Mesenchymal stem cell (in vitro differentiated cells and primary cell): ENCODE results near the gene RALGPS1.

Experiments
- DNase-seq: peaks from one replicate; pipeline ENCODE4 v3.0.0-alpha.2; 2013
- H2AFZ ChIP-seq: one replicate; pipeline ENCODE4 v1.6.1; 2013; ENCODE audit warnings: low read depth, mild to moderate bottlenecking, control low read depth, inconsistent platforms, low read length, moderate library complexity
- H2AK5ac ChIP-seq: 2 replicates; pipeline ENCODE4 v1.6.1; 2013; ENCODE audit warnings: low read length, moderate library complexity, mild to moderate bottlenecking, inconsistent platforms; ENCODE audit not compliant: severe bottlenecking
- H2BK120ac ChIP-seq: one replicate; pipeline ENCODE4 v1.6.1; 2013; ENCODE audit warnings: low read depth, mild to moderate bottlenecking, inconsistent platforms, low read length, moderate library complexity
- H2BK12ac ChIP-seq, 2 experiments: one replicate each; pipeline ENCODE4 v1.6.1; 2013; ENCODE audit warnings: inconsistent platforms in 2 of 2, low read length in 2 of 2, mild to moderate bottlenecking in 2 of 2, moderate library complexity in 2 of 2, control low read depth in 1 of 2
- H2BK15ac ChIP-seq: one replicate; pipeline ENCODE4 v1.6.1; 2013; ENCODE audit warnings: mild to moderate bottlenecking, low read depth, inconsistent platforms; ENCODE audit not compliant: poor library complexity, severe bottlenecking
- H2BK5ac ChIP-seq: 2 replicates; pipeline ENCODE4 v1.6.1; 2013; ENCODE audit warnings: low read depth, mild to moderate bottlenecking, low read length, control low read depth, inconsistent platforms; ENCODE audit not compliant: poor library complexity, severe bottlenecking
- H3K14ac ChIP-seq, 2 experiments: one replicate each; pipeline ENCODE4 v1.6.1; 2013; ENCODE audit warnings: inconsistent platforms in 2 of 2, low read length in 2 of 2, control low read depth in 1 of 2, mild to moderate bottlenecking in 1 of 2, moderate library complexity in 1 of 2
- H3K18ac ChIP-seq, 2 experiments: one replicate each; pipeline ENCODE4 v1.6.1; 2013; ENCODE audit warnings: inconsistent platforms in 2 of 2, low read length in 2 of 2, control low read depth in 1 of 2, low read depth in 1 of 2, mild to moderate bottlenecking in 1 of 2
- H3K23ac ChIP-seq, 2 experiments: one replicate each; pipeline ENCODE4 v1.6.1; 2013; ENCODE audit warnings: inconsistent platforms in 2 of 2, low read length in 2 of 2, mild to moderate bottlenecking in 2 of 2, moderate library complexity in 2 of 2, control low read depth in 1 of 2
- H3K27ac ChIP-seq: 2 replicates; pipeline ENCODE4 v1.5.1; 2013; ENCODE audit warnings: mild to moderate bottlenecking, moderate library complexity, low read length, control low read depth, inconsistent platforms; ENCODE audit not compliant: poor library complexity, severe bottlenecking
- H3K27me3 ChIP-seq, 2 experiments: 2 replicates each; pipeline versions ENCODE4 v1.6.1 to v1.7.0; 2013; ENCODE audit warnings: low read length in 2 of 2, mild to moderate bottlenecking in 2 of 2, moderate library complexity in 2 of 2, control low read depth in 1 of 2, inconsistent platforms in 1 of 2; ENCODE audit not compliant: control insufficient read depth in 1 of 2, insufficient read depth in 1 of 2
- H3K36me3 ChIP-seq, 2 experiments: 2 replicates each; pipeline versions ENCODE4 v1.6.1 to v1.7.0; 2013; ENCODE audit warnings: low read length in 2 of 2, control low read depth in 1 of 2, inconsistent platforms in 1 of 2, low read depth in 1 of 2, mild to moderate bottlenecking in 1 of 2; ENCODE audit not compliant: insufficient read depth in 2 of 2, control insufficient read depth in 1 of 2
- H3K4ac ChIP-seq, 2 experiments: one replicate each; pipeline ENCODE4 v1.6.1; 2013; ENCODE audit warnings: inconsistent platforms in 2 of 2, low read length in 2 of 2, mild to moderate bottlenecking in 2 of 2, moderate library complexity in 2 of 2, control low read depth in 1 of 2, low read depth in 1 of 2
- H3K4me1 ChIP-seq: 2 replicates; pipeline ENCODE4 v1.6.1; 2013; ENCODE audit warnings: low read depth, low read length, control low read depth; ENCODE audit not compliant: control insufficient read depth, insufficient read depth
- H3K4me2 ChIP-seq: 2 replicates; pipeline ENCODE4 v1.6.1; 2013; ENCODE audit warnings: low read length, mild to moderate bottlenecking, inconsistent platforms; ENCODE audit not compliant: poor library complexity, severe bottlenecking
- H3K4me3 ChIP-seq, 2 experiments: 2 replicates each; pipeline versions ENCODE4 v1.5.1 to v1.7.0; 2013; ENCODE audit warnings: low read length in 2 of 2, mild to moderate bottlenecking in 2 of 2, control low read depth in 1 of 2, low read depth in 1 of 2; ENCODE audit not compliant: insufficient read depth in 1 of 2
- H3K79me1 ChIP-seq: replicated peaks from 2 replicates; pipeline ENCODE4 v1.6.1; 2013; ENCODE audit warnings: mild to moderate bottlenecking, control low read depth, low read length, inconsistent platforms; ENCODE audit not compliant: poor library complexity, severe bottlenecking
- H3K9ac ChIP-seq: 2 replicates; pipeline ENCODE4 v1.7.0; 2013; ENCODE audit warnings: mild to moderate bottlenecking, low read length, moderate library complexity
- H3K9me3 ChIP-seq: 2 replicates; pipeline ENCODE4 v1.7.0; 2013; ENCODE audit warnings: mild to moderate bottlenecking, low read length; ENCODE audit not compliant: control insufficient read depth
- H4K8ac ChIP-seq: one replicate; pipeline ENCODE4 v1.6.1; 2013; ENCODE audit warnings: inconsistent platforms, mild to moderate bottlenecking, low read length, moderate library complexity
- H4K91ac ChIP-seq: one replicate; pipeline ENCODE4 v1.6.1; 2013; ENCODE audit warnings: mild to moderate bottlenecking, low read length, inconsistent platforms
- WGBS: methylation state at CpG from one replicate; pipeline ENCODE4 v1.1.7; 2013; ENCODE audit warnings: mixed read lengths; 5-methylcytosine and 5-hydroxymethylcytosine counted together

RALGPS1 gene

GRCh38 chr9:126906091-126906490, 8.5 kb upstream of the RALGPS1 start:
- no peak overlapping the region for H3K4ac ChIP-seq
- H3K18ac ChIP-seq: no peak overlapping the region
- H3K36me3 ChIP-seq: no peaks in the 10 kb centered on the region
- H2BK5ac ChIP-seq: no peak overlapping the region
- no peak overlapping the region for H3K4me2 ChIP-seq
- no peak overlapping the region for H3K27ac ChIP-seq
- 92% methylated on average over 6 of the region's 6 CpGs for WGBS
- DNase-seq: no peak
- H2AK5ac ChIP-seq: no peak overlapping the region
- no peak overlapping the region for H3K14ac ChIP-seq
- no peak overlapping the region for H2BK12ac ChIP-seq
- no peaks in the 10 kb centered on the region for H3K79me1 ChIP-seq
- H4K8ac ChIP-seq: no peak overlapping the region
- H3K9ac ChIP-seq: no peak overlapping the region
- no peaks in the 10 kb centered on the region for H3K4me1 ChIP-seq
- peaks cover 30 to 47% of the 10 kb centered on the region in 2 experiments for H3K27me3 ChIP-seq
- no peak overlapping the region for H4K91ac ChIP-seq
- no peak overlapping the region for H2BK120ac ChIP-seq
- H3K4me3 ChIP-seq: no peak overlapping the region
- no peak overlapping the region for H3K23ac ChIP-seq
- no peak overlapping the region for H2BK15ac ChIP-seq
- H2AFZ ChIP-seq: no peak overlapping the region
- H3K9me3 ChIP-seq: peaks cover under 1% of the 10 kb centered on the region

- H3K79me1 ChIP-seq: no peaks in the 10 kb centered on the region
- no peak overlapping the region for H3K18ac ChIP-seq
- H3K27me3 ChIP-seq: peaks cover 30 to 53% of the 10 kb centered on the region in 2 experiments
- H2BK12ac ChIP-seq: no peak overlapping the region
- H3K4me1 ChIP-seq: no peaks in the 10 kb centered on the region
- no peak overlapping the region for H2BK15ac ChIP-seq
- no peaks in the 10 kb centered on the region for H3K36me3 ChIP-seq
- H4K91ac ChIP-seq: no peak overlapping the region
- H3K4ac ChIP-seq: no peak overlapping the region
- no peak overlapping the region for H2AK5ac ChIP-seq
- WGBS: 73% methylated on average over 2 of the region's 2 CpGs
- no peak overlapping the region for H3K4me3 ChIP-seq
- H3K27ac ChIP-seq: no peak overlapping the region
- H2BK120ac ChIP-seq: no peak overlapping the region
- H3K23ac ChIP-seq: no peak overlapping the region
- DNase-seq: no peak
- no peak overlapping the region for H2BK5ac ChIP-seq
- no peak overlapping the region for H2AFZ ChIP-seq
- peaks cover 4% of the 10 kb centered on the region for H3K9me3 ChIP-seq
- no peak overlapping the region for H3K4me2 ChIP-seq
- H3K9ac ChIP-seq: no peak overlapping the region
- no peak overlapping the region for H4K8ac ChIP-seq
- no peak overlapping the region for H3K14ac ChIP-seq
These were observed 7.5 kb upstream of the RALGPS1 start for GRCh38 chr9:126907058-126907457.

- Histone ChIP-seq H2BK5ac (no peak overlapping the region), H3K18ac (no peak overlapping the region), H3K36me3 (no peaks in the 10 kb centered on the region), H2BK15ac (no peak overlapping the region), H4K8ac (no peak overlapping the region), H2AK5ac (no peak overlapping the region), H2BK120ac (no peak overlapping the region), H3K4ac (no peak overlapping the region), H3K4me2 (peak overlapping the region; percentile 63), H3K9ac (no peak overlapping the region), H3K4me3 (peak overlapping the region in 1 of 2 experiments; percentile 82), H3K9me3 (peaks cover 4% of the 10 kb centered on the region), H3K79me1 (no peaks in the 10 kb centered on the region), H3K4me1 (peaks cover 9% of the 10 kb centered on the region), H3K27ac (no peak overlapping the region), H4K91ac (no peak overlapping the region), H3K23ac (no peak overlapping the region), H2AFZ (no peak overlapping the region), H2BK12ac (no peak overlapping the region), H3K27me3 (peaks cover 8 to 33% of the 10 kb centered on the region in 2 experiments), H3K14ac (no peak overlapping the region)
- 7% methylated on average over 32 of the region's 43 CpGs for WGBS
- DNase-seq: no peak
These were observed 767 bp downstream of the RALGPS1 start for GRCh38 chr9:126915281-126915816.

GRCh38 chr9:126915846-126916543, 1.4 kb downstream of the RALGPS1 start:
- H2AK5ac ChIP-seq: no peak overlapping the region
- H3K4me1 ChIP-seq: peaks cover 9% of the 10 kb centered on the region
- H2BK12ac ChIP-seq: no peak overlapping the region
- no peak overlapping the region for H4K91ac ChIP-seq
- no peak overlapping the region for H3K18ac ChIP-seq
- H2BK120ac ChIP-seq: no peak overlapping the region
- H3K36me3 ChIP-seq: no peaks in the 10 kb centered on the region
- H3K9ac ChIP-seq: no peak overlapping the region
- no peak overlapping the region for H3K14ac ChIP-seq
- no peak for DNase-seq
- H3K9me3 ChIP-seq: peaks cover 4% of the 10 kb centered on the region
- no peak overlapping the region for H3K27ac ChIP-seq
- no peak overlapping the region for H2BK15ac ChIP-seq
- no peak overlapping the region for H3K4me2 ChIP-seq
- H3K23ac ChIP-seq: no peak overlapping the region
- 67% methylated on average over 15 of the region's 15 CpGs for WGBS
- H2BK5ac ChIP-seq: no peak overlapping the region
- no peak overlapping the region for H3K4ac ChIP-seq
- no peak overlapping the region for H3K4me3 ChIP-seq
- H3K27me3 ChIP-seq: peaks cover 13 to 39% of the 10 kb centered on the region in 2 experiments
- no peak overlapping the region for H4K8ac ChIP-seq
- no peak overlapping the region for H2AFZ ChIP-seq
- H3K79me1 ChIP-seq: no peaks in the 10 kb centered on the region
